ENCODE data around the gene ATG16L1.

ATG16L1 gene

DNA sequence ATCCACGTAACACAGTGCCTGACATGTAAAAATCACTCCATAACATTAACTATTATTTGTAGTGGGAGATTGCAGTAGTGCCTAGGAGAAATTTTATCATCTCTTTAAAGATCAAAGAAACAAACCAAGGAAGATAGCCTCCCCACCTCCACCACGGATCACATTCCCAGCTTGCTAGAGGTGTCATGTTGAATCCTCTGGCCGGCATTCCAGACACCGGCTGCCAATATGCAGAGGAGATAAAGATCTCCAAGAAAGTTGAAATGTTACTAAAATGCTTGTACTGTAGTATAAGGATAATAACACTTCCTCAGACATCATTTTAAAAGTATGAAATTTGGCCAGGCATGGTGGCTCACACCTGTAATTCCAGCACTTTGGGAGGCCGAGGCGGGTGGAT is 6.1 kb upstream of the ATG16L1 start:
- no peak overlapping the region for H3K9ac ChIP-seq (ENCODE audit: low read depth, low read length, poor library complexity)
- no peak overlapping the region for H3K4ac ChIP-seq (ENCODE audit: low read length)
- peaks cover 0 to 5% (median 0%) of the 10 kb centered on the region in 3 experiments for H3K27me3 ChIP-seq (ENCODE audit: control insufficient read depth in 3 of 3, insufficient read depth in 3 of 3, low read depth in 1 of 3, low read length in 3 of 3)

DNA sequence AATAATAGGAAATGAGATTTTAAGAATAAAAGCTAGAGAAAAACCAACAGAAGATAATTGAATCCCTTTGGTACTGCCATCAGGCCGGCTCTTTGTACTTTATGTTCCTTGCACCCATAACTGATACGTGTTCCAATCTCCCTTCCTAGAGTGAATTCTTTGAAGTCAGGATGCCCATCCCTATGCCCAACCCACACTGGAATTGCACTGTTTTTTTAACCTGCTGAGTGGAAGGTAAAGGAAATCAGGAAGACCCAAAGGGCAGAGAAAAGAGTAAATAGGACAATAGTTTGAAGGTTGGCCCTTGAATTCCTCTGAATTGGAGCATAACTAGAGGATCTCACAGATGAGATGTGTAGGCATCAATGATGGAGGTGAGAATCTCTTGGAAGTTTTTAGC is 4.4 kb upstream of the ATG16L1 start:
- Histone ChIP-seq H2BK5ac (ENCODE audit: low read length) (no peak overlapping the region), H3K36me3 (replicated peaks in 1 of 2; ENCODE audit: control insufficient read depth in 2 of 2, insufficient read depth in 2 of 2, low read length in 2 of 2) (no peaks in the 10 kb centered on the region), H3K14ac (ENCODE audit: low read length) (no peak overlapping the region), H3K27me3 (ENCODE audit: control insufficient read depth in 3 of 3, insufficient read depth in 3 of 3, low read depth in 1 of 3, low read length in 3 of 3) (peaks cover 0 to 5% (median 0%) of the 10 kb centered on the region in 3 experiments), H3K18ac (ENCODE audit: low read length) (no peak overlapping the region), H2BK120ac (ENCODE audit: low read depth, low read length) (no peak overlapping the region), H3K4me1 (ENCODE audit: control insufficient read depth in 2 of 2, insufficient read depth in 1 of 2, low read depth in 1 of 2, low read length in 2 of 2) (no peaks in the 10 kb centered on the region), H4K8ac (ENCODE audit: low read depth, low read length) (no peak overlapping the region), H2AK5ac (ENCODE audit: low read depth, low read length) (no peak overlapping the region), H2AFZ (ENCODE audit: low read length) (no peak overlapping the region), H3K27ac (replicated peaks; ENCODE audit: low read length) (no peak overlapping the region), H2BK15ac (ENCODE audit: low read length) (no peak overlapping the region), H4K91ac (ENCODE audit: low read depth, low read length, poor library complexity) (no peak overlapping the region), H3K79me1 (ENCODE audit: low read depth, low read length) (no peaks in the 10 kb centered on the region), H3K23ac (ENCODE audit: low read depth, low read length, poor library complexity) (no peak overlapping the region), H2BK12ac (ENCODE audit: low read length) (no peak overlapping the region), H3K4me3 (ENCODE audit: low read length in 2 of 2) (no peak overlapping the region), H3K4ac (ENCODE audit: low read length) (no peak overlapping the region), H3K9ac (ENCODE audit: low read depth, low read length, poor library complexity) (no peak overlapping the region), H3K4me2 (ENCODE audit: insufficient read depth, low read length, poor library complexity, severe bottlenecking) (no peak overlapping the region), H3K9me3 (replicated peaks in 1 of 2; ENCODE audit: control insufficient read depth in 2 of 2, insufficient read depth in 1 of 2, low read depth in 1 of 2, low read length in 2 of 2) (peaks cover 10 to 11% of the 10 kb centered on the region in 2 donors)
- DNase-seq (ENCODE audit: low spot score) = no peak
- no CpG with 5 or more reads among the region's 2 CpGs for WGBS, 2 donors (ENCODE audit: extremely low coverage in 2 of 2, insufficient read length in 2 of 2, insufficient replicate concordance in 1 of 2)

More for the DNA sequence above, 6.1 kb upstream of the ATG16L1 start:
- peaks cover 5 to 7% of the 10 kb centered on the region in 2 donors for H3K9me3 ChIP-seq (replicated peaks in 1 of 2; ENCODE audit: control insufficient read depth in 2 of 2, insufficient read depth in 1 of 2, low read depth in 1 of 2, low read length in 2 of 2)
- no peak overlapping the region for H2BK5ac ChIP-seq (ENCODE audit: low read length)
- H2AFZ ChIP-seq (ENCODE audit: low read length) = no peak overlapping the region
- no peak overlapping the region for H4K8ac ChIP-seq (ENCODE audit: low read depth, low read length)
- H2BK120ac ChIP-seq (ENCODE audit: low read depth, low read length) = no peak overlapping the region
- no peaks in the 10 kb centered on the region for H3K4me1 ChIP-seq (ENCODE audit: control insufficient read depth in 2 of 2, insufficient read depth in 1 of 2, low read depth in 1 of 2, low read length in 2 of 2)
- H2BK12ac ChIP-seq (ENCODE audit: low read length) = no peak overlapping the region
- no peak overlapping the region for H4K91ac ChIP-seq (ENCODE audit: low read depth, low read length, poor library complexity)
- no peak overlapping the region for H3K18ac ChIP-seq (ENCODE audit: low read length)
- H3K4me2 ChIP-seq (ENCODE audit: insufficient read depth, low read length, poor library complexity, severe bottlenecking) = no peak overlapping the region
- H2AK5ac ChIP-seq (ENCODE audit: low read depth, low read length) = no peak overlapping the region
- H3K14ac ChIP-seq (ENCODE audit: low read length) = no peak overlapping the region
- no peak overlapping the region for H2BK15ac ChIP-seq (ENCODE audit: low read length)
- no CpG with 5 or more reads among the region's 6 CpGs for WGBS, 2 donors (ENCODE audit: extremely low coverage in 2 of 2, insufficient read length in 2 of 2, insufficient replicate concordance in 1 of 2)
- DNase-seq (ENCODE audit: low spot score) = no peak
- no peak overlapping the region for H3K23ac ChIP-seq (ENCODE audit: low read depth, low read length, poor library complexity)
- H3K79me1 ChIP-seq (ENCODE audit: low read depth, low read length) = no peaks in the 10 kb centered on the region
- H3K4me3 ChIP-seq (ENCODE audit: low read length in 2 of 2) = no peak overlapping the region
- H3K36me3 ChIP-seq (replicated peaks in 1 of 2; ENCODE audit: control insufficient read depth in 2 of 2, insufficient read depth in 2 of 2, low read length in 2 of 2) = no peaks in the 10 kb centered on the region
- H3K27ac ChIP-seq (replicated peaks; ENCODE audit: low read length) = no peak overlapping the region

DNA sequence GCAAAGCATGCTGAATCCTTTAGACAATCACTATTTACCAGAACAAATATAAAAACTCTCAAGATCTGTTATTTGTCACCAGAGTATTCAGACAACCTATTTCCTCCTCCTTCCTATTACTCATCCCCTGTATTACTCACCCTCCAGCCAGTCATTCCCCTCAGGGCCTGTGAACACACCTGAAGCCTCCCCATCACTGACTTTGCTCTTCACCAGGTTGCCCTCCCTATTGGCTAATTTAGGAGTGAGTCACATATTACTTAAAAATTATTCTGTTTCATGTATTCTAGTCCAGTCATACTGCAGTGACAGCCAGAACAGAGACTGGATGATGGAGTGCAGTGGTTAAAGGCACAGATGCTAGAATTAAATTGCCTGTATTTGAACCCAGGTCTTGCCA is 3.7 kb upstream of the ATG16L1 start:
- Histone ChIP-seq H2BK15ac (ENCODE audit: low read length) (no peak overlapping the region), H3K36me3 (replicated peaks in 1 of 2; ENCODE audit: control insufficient read depth in 2 of 2, insufficient read depth in 2 of 2, low read length in 2 of 2) (no peaks in the 10 kb centered on the region), H3K4me1 (ENCODE audit: control insufficient read depth in 2 of 2, insufficient read depth in 1 of 2, low read depth in 1 of 2, low read length in 2 of 2) (peaks cover 0 to 2% of the 10 kb centered on the region in 2 donors), H2BK12ac (ENCODE audit: low read length) (no peak overlapping the region), H3K79me1 (ENCODE audit: low read depth, low read length) (no peaks in the 10 kb centered on the region), H4K91ac (ENCODE audit: low read depth, low read length, poor library complexity) (no peak overlapping the region), H3K18ac (ENCODE audit: low read length) (no peak overlapping the region), H3K4me2 (ENCODE audit: insufficient read depth, low read length, poor library complexity, severe bottlenecking) (no peak overlapping the region), H3K4me3 (ENCODE audit: low read length in 2 of 2) (no peak overlapping the region), H3K9ac (ENCODE audit: low read depth, low read length, poor library complexity) (no peak overlapping the region), H4K8ac (ENCODE audit: low read depth, low read length) (no peak overlapping the region), H3K14ac (ENCODE audit: low read length) (no peak overlapping the region), H2BK5ac (ENCODE audit: low read length) (no peak overlapping the region), H2AK5ac (ENCODE audit: low read depth, low read length) (no peak overlapping the region), H3K27me3 (ENCODE audit: control insufficient read depth in 3 of 3, insufficient read depth in 3 of 3, low read depth in 1 of 3, low read length in 3 of 3) (peaks cover 0 to 5% (median 0%) of the 10 kb centered on the region in 3 experiments), H3K9me3 (replicated peaks in 1 of 2; ENCODE audit: control insufficient read depth in 2 of 2, insufficient read depth in 1 of 2, low read depth in 1 of 2, low read length in 2 of 2) (peaks cover 10 to 11% of the 10 kb centered on the region in 2 donors), H2AFZ (ENCODE audit: low read length) (no peak overlapping the region), H2BK120ac (ENCODE audit: low read depth, low read length) (no peak overlapping the region), H3K23ac (ENCODE audit: low read depth, low read length, poor library complexity) (no peak overlapping the region), H3K27ac (replicated peaks; ENCODE audit: low read length) (no peak overlapping the region), H3K4ac (ENCODE audit: low read length) (no peak overlapping the region)
- no peak for DNase-seq (ENCODE audit: low spot score)

DNA sequence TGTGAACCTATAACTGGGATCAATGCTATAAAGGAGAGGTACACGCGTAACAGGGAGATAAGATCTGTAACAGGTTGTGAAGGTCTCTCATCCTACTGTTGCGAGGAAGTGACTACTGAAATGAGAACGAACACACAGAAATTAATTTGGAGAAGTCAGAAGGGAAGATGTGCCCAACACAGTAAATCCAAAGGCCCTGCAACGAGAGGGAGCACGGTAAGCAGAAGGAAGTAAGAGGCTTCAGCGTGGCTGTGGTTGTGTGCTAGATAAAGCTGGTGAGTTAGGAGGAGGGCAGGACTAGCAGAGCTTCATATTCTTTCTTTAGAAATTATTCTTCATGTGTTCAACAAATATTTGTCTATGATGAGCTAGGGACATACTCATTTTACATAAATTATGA is 2.5 kb upstream of the ATG16L1 start:
- H3K27ac ChIP-seq (replicated peaks; ENCODE audit: low read length) = no peak overlapping the region
- H4K91ac ChIP-seq (ENCODE audit: low read depth, low read length, poor library complexity) = no peak overlapping the region
- no peak overlapping the region for H3K4me3 ChIP-seq (ENCODE audit: low read length in 2 of 2)
- no peak overlapping the region for H3K14ac ChIP-seq (ENCODE audit: low read length)
- H2BK15ac ChIP-seq (ENCODE audit: low read length) = no peak overlapping the region
- H3K79me1 ChIP-seq (ENCODE audit: low read depth, low read length) = no peaks in the 10 kb centered on the region
- H2BK120ac ChIP-seq (ENCODE audit: low read depth, low read length) = no peak overlapping the region
- H2BK5ac ChIP-seq (ENCODE audit: low read length) = no peak overlapping the region
- H3K23ac ChIP-seq (ENCODE audit: low read depth, low read length, poor library complexity) = no peak overlapping the region
- H3K4me2 ChIP-seq (ENCODE audit: insufficient read depth, low read length, poor library complexity, severe bottlenecking) = no peak overlapping the region
- no peak overlapping the region for H2AK5ac ChIP-seq (ENCODE audit: low read depth, low read length)
- H4K8ac ChIP-seq (ENCODE audit: low read depth, low read length) = no peak overlapping the region
- no peak overlapping the region for H3K18ac ChIP-seq (ENCODE audit: low read length)
- no peak overlapping the region for H3K9ac ChIP-seq (ENCODE audit: low read depth, low read length, poor library complexity)
- H3K4me1 ChIP-seq (ENCODE audit: control insufficient read depth in 2 of 2, insufficient read depth in 1 of 2, low read depth in 1 of 2, low read length in 2 of 2) = peaks cover 1 to 5% of the 10 kb centered on the region in 2 donors
- no peak overlapping the region for H2AFZ ChIP-seq (ENCODE audit: low read length)
- no CpG with 5 or more reads among the region's 7 CpGs for WGBS, 2 donors (ENCODE audit: extremely low coverage in 2 of 2, insufficient read length in 2 of 2, insufficient replicate concordance in 1 of 2)
- H3K36me3 ChIP-seq (replicated peaks in 1 of 2; ENCODE audit: control insufficient read depth in 2 of 2, insufficient read depth in 2 of 2, low read length in 2 of 2) = peaks cover 0 to 6% of the 10 kb centered on the region in 2 donors
- no peak overlapping the region for H2BK12ac ChIP-seq (ENCODE audit: low read length)
- H3K27me3 ChIP-seq (ENCODE audit: control insufficient read depth in 3 of 3, insufficient read depth in 3 of 3, low read depth in 1 of 3, low read length in 3 of 3) = peaks cover 0 to 5% (median 0%) of the 10 kb centered on the region in 3 experiments
- peaks cover 10 to 11% of the 10 kb centered on the region in 2 donors for H3K9me3 ChIP-seq (replicated peaks in 1 of 2; ENCODE audit: control insufficient read depth in 2 of 2, insufficient read depth in 1 of 2, low read depth in 1 of 2, low read length in 2 of 2)
- no peak overlapping the region for H3K4ac ChIP-seq (ENCODE audit: low read length)
- DNase-seq (ENCODE audit: low spot score) = no peak
